Cardiac muscle cell (in vitro differentiated cells and primary cell): Measurements from ENCODE around the gene KCNJ5. TPM values are rescaled to one million over a fixed set of nuclear protein-coding genes. Genes with fewer than 3 reads are reported as not detected.

Experiments used
- DNase-seq, 2 donors: peaks; one replicate each; pipeline versions ENCODE4 v3.0.0 to v3.0.0-alpha.2; 2010 to 2017; ENCODE audit warnings: low read depth in 1 of 2, low spot score in 1 of 2
- H3K27ac ChIP-seq: fragments of 200-600 bp; sonication (generic); 2 replicates; pipeline ENCODE4 v1.5.1; 2016
- H3K27me3 ChIP-seq: fragments of 200-600 bp; sonication (generic); 2 replicates; pipeline ENCODE4 v1.6.0; 2016; ENCODE audit warnings: control low read depth
- H3K36me3 ChIP-seq: fragments of 200-600 bp; sonication (generic); 2 replicates; pipeline ENCODE4 v1.5.1; 2016; ENCODE audit warnings: control low read depth
- H3K4me1 ChIP-seq: fragments of 200-600 bp; sonication (generic); 2 replicates; pipeline ENCODE4 v1.8.1; 2017; ENCODE audit warnings: low read depth, mild to moderate bottlenecking, mixed run types
- H3K4me3 ChIP-seq: fragments of 200-600 bp; sonication (generic); 2 replicates; pipeline ENCODE4 v1.5.1; 2016; ENCODE audit warnings: mild to moderate bottlenecking
- H3K9me3 ChIP-seq: fragments of 200-600 bp; sonication (generic); 2 replicates; pipeline ENCODE4 v1.5.1; 2017; ENCODE audit warnings: low read depth, mild to moderate bottlenecking, control low read depth
- polyA plus RNA-seq: library from polyadenylated mRNA; unstranded; fragments of >200 nt; fragmentation: Nextera tagmentation; extraction: Ambion mirVana; gene quantifications from 2 replicates; pipeline ENCODE4 v1.2.1, GENCODE V29; 2016
- total RNA-seq: library from RNA; depleted of rRNA; stranded (reverse); fragments of >200 nt; gene quantifications from 2 replicates; pipeline ENCODE4 v1.2.3, GENCODE V29; 2016
- TF ChIP-seq, protein P1 (sequence below): IDR thresholded peaks from 2 replicates; pipeline ENCODE4 v1.5.1; 2012; ENCODE audit warnings: low read depth, mild to moderate bottlenecking, low read length

KCNJ5 gene
- total and polyA plus RNA-seq, 2 experiments from 2014 or later, result 44.8 to 71.8 TPM

DNA sequence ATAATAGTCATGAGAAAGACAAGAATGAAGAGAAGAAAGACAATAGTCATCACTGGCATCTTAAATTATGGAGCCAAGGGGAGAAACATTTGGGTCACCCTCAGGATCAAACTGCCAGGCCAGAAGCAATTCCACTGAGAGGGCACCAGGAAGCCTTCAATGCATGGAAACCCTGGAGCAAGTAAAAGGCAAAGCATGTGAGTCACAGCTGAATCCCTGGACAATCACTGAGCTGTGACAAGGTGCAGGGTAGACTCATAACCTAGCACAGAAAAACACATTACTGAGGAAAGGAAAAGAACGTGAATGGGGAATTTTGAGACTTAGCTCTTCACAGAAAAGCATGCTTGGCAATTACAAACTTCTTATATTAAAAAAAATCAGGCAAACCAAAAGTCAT, 25.7 kb upstream of the KCNJ5 start:
- TF ChIP-seq, protein P1, sequence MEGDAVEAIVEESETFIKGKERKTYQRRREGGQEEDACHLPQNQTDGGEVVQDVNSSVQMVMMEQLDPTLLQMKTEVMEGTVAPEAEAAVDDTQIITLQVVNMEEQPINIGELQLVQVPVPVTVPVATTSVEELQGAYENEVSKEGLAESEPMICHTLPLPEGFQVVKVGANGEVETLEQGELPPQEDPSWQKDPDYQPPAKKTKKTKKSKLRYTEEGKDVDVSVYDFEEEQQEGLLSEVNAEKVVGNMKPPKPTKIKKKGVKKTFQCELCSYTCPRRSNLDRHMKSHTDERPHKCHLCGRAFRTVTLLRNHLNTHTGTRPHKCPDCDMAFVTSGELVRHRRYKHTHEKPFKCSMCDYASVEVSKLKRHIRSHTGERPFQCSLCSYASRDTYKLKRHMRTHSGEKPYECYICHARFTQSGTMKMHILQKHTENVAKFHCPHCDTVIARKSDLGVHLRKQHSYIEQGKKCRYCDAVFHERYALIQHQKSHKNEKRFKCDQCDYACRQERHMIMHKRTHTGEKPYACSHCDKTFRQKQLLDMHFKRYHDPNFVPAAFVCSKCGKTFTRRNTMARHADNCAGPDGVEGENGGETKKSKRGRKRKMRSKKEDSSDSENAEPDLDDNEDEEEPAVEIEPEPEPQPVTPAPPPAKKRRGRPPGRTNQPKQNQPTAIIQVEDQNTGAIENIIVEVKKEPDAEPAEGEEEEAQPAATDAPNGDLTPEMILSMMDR, result no peak
- Histone ChIP-seq H3K36me3 (no peaks in the 10 kb centered on the region), H3K9me3 (no peaks in the 10 kb centered on the region), H3K27ac (no peak overlapping the region), H3K27me3 (peaks cover 3% of the 10 kb centered on the region), H3K4me3 (no peak overlapping the region), H3K4me1 (no peaks in the 10 kb centered on the region)
- no peak for DNase-seq

DNA sequence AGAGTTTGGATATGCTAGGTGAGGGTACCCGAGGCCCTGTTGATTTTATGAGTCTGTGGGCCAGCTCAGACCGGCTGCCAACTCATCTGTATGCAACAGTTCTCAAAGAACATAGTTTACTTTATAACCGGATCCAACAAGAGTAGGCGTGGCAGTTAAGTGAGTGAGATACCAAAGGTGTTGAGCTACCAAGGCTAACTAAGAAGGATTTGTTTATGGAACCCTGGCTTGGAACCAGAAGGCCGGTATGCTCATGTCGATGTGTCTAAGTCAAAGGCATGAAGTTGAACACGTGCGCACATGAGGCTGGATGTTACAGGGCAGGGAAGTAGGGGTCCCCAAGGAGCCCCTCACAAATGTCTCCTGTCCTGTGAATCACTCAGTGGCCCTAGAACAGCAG, 23.9 kb upstream of the KCNJ5 start, which contains the start of gene KCNJ1:
Gene KCNJ1 (minus strand): TSS at position 20 of the 400 bp plus-strand sequence. CDS start 27,053 bp downstream, outside the sequence.
- Histone ChIP-seq H3K36me3 (no peaks in the 10 kb centered on the region), H3K9me3 (no peaks in the 10 kb centered on the region), H3K27ac (no peak within 1 kb of the TSS), H3K27me3 (peaks cover 12% of the 10 kb centered on the region), H3K4me1 (no peaks in the 10 kb centered on the region), H3K4me3 (no peak within 1 kb of the TSS)
- DNase-seq, result no peak
- TF ChIP-seq, protein P1, result no peak

DNA sequence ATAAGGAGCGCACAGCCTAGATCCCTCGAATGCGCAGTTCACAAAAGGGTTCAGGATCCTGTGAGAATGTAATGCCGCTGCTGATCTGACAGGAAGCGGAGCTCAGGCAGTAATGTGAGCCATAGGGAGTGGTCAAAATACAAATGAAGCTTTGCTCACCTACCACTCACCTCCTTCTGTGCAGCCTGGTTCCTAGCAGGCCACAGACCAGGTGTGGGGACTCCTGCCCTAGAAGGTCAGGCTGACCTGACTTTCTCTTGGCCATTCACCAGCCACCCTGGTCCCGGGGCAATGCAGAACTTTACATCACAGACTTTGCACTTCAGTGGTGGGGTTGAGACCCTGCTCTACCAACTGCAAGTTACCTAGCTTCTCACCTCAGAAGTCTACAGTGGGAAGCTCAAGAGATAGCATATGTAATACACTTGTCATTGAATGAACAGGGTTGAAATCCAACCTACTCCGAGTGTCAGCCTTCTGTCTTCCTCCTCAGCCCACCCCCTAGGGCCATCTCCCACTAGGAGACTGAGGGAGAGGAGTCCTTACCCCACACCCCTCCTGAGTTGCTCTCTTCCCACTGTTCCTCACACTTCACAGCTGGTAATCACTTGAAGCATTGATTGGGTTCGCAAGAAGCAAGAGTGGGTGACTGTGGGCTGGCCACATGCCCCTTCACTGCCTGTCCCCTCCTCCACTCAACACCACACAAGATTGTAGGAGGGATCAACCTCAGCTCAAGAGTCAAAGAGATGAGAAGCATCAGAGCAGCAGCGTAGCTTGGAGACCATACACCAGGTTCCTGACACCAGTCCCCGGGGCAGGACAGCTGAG, 22.1 kb upstream of the KCNJ5 start:
- no peaks in the 10 kb centered on the region for H3K36me3 ChIP-seq
- TF ChIP-seq, protein P1, result no peak
- H3K9me3 ChIP-seq, result no peaks in the 10 kb centered on the region
- H3K27me3 ChIP-seq, result peaks cover 10% of the 10 kb centered on the region
- DNase-seq, result no peak
- no peak overlapping the region for H3K27ac ChIP-seq
- H3K4me3 ChIP-seq, result no peak overlapping the region
- no peaks in the 10 kb centered on the region for H3K4me1 ChIP-seq

DNA sequence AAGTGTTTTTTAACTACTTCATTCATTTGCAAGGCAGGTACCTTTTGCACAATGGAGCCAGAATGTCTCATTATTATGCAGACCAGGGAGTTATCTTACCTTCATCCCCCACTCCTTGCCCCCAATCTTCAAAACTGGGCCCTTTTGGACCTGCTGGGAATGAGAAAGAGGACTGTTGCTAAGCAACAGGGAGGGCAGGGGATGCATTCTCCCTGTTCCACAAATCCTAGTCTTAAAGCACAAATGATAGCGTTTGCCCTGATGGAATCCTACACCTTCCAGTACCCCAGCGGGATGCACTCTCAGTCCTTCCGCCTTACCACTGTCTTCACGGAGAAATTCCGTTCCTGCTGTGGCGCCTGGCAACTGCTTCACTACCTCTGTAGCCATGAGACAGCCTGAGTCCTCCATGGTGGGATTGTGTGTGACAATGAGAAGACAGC, 20.0 kb upstream of the KCNJ5 start:
- H3K27ac ChIP-seq, result no peak overlapping the region
- H3K9me3 ChIP-seq, result no peaks in the 10 kb centered on the region
- H3K27me3 ChIP-seq, result peaks cover 10% of the 10 kb centered on the region
- no peak overlapping the region for H3K4me3 ChIP-seq
- H3K36me3 ChIP-seq, result no peaks in the 10 kb centered on the region
- TF ChIP-seq, protein P1, result no peak
- H3K4me1 ChIP-seq, result no peaks in the 10 kb centered on the region
- DNase-seq, result no peak

DNA sequence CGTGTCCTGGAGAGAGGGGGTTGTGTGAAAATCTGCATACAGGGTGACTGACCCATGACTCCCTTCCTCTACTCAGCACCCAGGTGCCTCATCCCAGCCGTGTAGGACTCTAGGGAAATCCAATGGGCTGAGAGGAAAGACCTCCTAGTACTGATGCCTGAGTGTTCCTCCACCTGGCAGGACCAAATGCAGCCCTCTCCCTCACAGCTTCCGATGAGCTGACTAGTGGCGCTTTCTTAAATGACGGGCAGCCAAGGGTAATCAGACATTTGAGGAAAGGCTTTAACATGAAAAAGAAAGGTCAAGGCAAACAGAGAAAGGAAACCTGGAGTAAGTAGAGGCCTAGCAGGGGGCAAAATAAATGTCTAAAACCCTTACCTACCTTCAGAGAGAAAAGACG, 19.1 kb upstream of the KCNJ5 start:
- no peaks in the 10 kb centered on the region for H3K9me3 ChIP-seq
- H3K36me3 ChIP-seq, result no peaks in the 10 kb centered on the region
- no peaks in the 10 kb centered on the region for H3K4me1 ChIP-seq
- peaks cover 10% of the 10 kb centered on the region for H3K27me3 ChIP-seq
- TF ChIP-seq, protein P1, result no peak
- no peak overlapping the region for H3K4me3 ChIP-seq
- DNase-seq, result no peak
- no peak overlapping the region for H3K27ac ChIP-seq
